HG03520 (cell line): ENCODE results near the gene ZNF638.

Source experiments
- ATAC-seq: cut with Tn5 transposase; IDR thresholded peaks from one replicate; pipeline ENCODE4 v1.9.1; 2021; ENCODE audit warnings: mild to moderate bottlenecking, moderate library complexity; ENCODE audit not compliant: unreplicated experiment

ZNF638 gene

GRCh38 chr2:71336384-71336783 lies 4.8 kb downstream of the ZNF638 start:
- ATAC-seq, result no peak

GRCh38 chr2:71336802-71337201 lies 5.2 kb downstream of the ZNF638 start:
- no peak for ATAC-seq

GRCh38 chr2:71337776-71338175 lies 6.2 kb downstream of the ZNF638 start:
- ATAC-seq, result no peak

DNA sequence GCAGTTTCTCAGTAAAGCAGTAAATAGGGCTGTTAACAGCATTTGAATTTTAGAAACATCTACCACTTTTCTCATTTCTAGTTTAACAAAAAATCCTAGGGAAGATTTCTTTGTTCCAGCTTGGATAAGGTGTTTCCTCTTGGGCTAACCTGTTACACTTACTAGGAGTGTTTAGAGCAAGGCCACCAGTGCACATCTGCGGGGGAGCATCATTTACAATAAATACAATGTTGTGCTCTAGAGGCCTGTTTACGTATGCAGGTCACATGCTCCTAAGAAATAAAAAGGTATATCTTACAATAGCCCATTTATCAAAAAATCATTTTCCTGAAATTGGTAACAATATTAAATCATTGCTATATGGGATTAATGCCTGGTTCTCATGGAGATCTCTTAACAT lies 8.1 kb downstream of the ZNF638 start:
- no peak for ATAC-seq

- ATAC-seq, result no peak
Observed at GRCh38 chr2:71340176-71340575, 8.6 kb downstream of the ZNF638 start.

DNA sequence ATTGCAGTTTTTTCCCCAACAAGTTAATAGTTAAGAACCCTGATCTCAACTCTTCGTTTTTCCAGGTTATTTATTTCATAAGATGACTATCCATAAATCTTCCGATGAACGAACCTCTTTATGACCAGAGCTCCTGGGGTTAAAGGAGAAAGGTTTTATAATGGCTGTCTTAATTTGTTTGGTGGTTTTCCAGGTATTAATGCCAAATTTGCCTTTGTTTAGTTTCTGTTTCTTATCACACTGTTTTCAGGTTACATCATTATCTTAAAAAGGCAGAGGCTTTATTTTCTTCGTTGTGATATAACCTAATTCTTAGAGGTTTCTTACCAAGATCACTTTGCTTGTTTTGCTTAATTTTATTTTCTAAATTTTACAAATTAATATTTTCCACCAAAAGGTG lies 10.1 kb downstream of the ZNF638 start:
- no peak for ATAC-seq

DNA sequence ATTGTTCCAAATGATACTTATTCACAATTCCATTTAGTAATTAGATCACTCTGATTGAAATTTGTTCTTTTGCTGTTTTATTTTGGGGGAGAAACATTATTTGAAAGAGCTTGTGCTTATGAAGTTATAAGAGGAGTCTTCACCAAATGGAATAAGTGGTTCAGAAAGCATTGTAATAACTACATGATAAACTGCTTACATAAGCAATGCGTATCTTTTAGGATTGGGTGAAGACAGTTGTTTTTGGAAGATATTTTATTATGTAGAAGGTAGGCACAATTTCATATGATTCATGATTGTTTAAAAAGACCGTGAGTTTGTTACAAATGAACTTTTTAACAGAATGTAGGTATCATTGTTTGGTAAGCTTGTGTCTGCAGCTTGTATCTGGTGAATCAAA lies 14.5 kb downstream of the ZNF638 start:
- no peak for ATAC-seq

DNA sequence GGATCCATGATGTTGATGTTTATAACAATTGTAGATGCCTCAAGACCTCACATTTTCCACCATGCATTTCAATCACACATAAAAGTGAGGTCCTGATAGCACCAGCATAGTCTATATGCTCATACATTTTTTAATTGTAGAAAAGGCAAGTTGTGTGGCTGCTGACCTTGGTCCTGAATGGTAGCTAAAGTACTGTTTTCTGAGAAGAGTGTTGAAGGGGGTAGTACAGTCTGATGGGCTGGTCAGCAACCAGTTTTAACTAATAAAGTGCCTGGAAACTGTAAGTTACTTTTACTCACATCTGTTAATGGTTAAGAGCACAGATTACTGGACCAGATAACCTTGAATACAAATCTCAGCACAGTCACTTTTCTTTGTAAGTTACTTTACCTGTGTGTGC lies 15.9 kb downstream of the ZNF638 start:
- no peak for ATAC-seq

GRCh38 chr2:71348302-71348701 lies 16.7 kb downstream of the ZNF638 start:
- ATAC-seq, result no peak

GRCh38 chr2:71353248-71353647 lies 21.7 kb downstream of the ZNF638 start:
- ATAC-seq, result no peak

GRCh38 chr2:71358931-71359671 lies 27.5 kb downstream of the ZNF638 start:
- ATAC-seq, result no peak

- no peak for ATAC-seq
Observed at GRCh38 chr2:71360434-71360975, 28.9 kb downstream of the ZNF638 start.

- ATAC-seq, result no peak
Observed at GRCh38 chr2:71361631-71362030, 30.0 kb downstream of the ZNF638 start.

DNA sequence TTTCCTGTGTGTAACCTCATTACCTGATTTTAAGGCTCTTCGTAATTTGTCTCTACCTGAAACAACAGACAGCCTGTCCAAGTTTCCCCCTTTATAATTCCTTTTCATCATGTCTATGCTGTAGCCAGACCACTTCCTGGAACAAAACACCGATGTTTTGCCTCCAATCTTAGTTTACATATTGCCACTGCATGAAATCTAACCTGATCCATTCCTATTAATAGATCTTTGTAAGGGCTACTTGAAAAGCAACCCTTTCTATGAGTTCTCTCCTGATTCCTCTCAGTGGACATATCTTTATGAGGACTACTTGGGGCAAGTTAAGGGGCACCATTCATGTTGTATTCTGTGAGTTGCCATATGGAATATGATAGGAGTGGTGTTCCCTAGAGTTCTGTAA lies 30.9 kb downstream of the ZNF638 start:
- ATAC-seq, result no peak

GRCh38 chr2:71370015-71370414 lies 38.4 kb downstream of the ZNF638 start:
- no peak for ATAC-seq

DNA sequence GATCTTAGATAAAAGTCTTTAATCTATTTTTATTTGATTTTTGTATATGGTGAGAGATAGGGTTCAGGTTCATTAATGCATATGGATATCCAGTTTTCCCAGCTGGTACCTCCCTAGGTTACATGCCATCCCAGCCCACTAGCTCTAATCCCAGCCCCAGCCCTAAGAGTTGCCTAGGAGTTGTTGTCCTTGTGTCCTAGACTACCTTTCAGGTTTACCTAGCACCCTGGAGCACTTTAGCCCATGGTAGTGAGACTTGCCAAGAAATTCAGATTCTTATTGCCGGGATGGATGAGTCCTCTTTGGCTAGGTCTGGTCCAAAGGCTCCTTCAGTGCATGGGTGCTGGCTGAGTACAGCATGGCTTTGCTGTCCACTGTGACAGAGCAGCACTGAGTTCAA lies 40.5 kb downstream of the ZNF638 start:
- ATAC-seq, result no peak

DNA sequence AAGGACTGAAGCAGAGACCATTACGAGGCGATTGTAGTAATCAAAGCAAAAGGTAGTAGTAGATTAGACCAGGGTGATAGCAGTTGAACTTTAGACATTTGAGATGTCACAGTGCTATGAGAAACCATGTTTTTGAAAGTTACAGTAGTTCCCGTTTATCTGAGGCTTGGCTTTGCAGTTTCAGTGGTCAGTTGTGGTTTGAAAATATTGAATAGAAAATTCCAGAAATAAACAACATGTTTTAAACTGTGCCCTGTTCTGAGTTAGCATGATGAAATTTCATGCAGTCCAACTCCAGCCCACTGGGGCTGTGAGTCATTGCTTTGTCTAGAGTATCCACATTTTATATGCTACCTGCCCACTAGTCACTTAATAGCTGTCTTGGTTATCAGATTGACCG lies 47.5 kb downstream of the ZNF638 start:
- no peak for ATAC-seq

GRCh38 chr2:71380665-71381064 lies 49.1 kb downstream of the ZNF638 start:
- ATAC-seq, result no peak

DNA sequence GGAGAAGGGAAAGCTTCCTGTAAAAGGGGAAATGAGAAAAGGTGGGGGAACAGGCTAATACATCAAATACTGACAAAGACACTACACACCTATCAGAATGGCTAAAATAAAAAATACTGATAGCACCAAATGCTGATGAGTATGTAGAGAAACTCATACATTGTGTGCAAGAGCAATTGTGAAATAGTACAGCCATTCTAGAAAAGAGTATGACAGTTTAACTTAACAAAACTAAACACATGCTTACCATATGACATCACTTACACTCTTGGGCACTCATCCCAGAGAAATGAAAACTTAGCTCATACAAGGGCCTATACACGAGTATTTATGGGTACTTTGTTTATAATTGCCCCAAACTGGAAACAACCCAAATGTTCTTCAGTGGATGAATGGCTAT lies 53.4 kb downstream of the ZNF638 start:
- ATAC-seq, result no peak

- no peak for ATAC-seq
Observed at GRCh38 chr2:71388214-71388613, 56.6 kb downstream of the ZNF638 start.

GRCh38 chr2:71389384-71390072 lies 57.9 kb downstream of the ZNF638 start:
- ATAC-seq, result no peak

- no peak for ATAC-seq
Observed at GRCh38 chr2:71393216-71393615, 61.6 kb downstream of the ZNF638 start.
